HG02763 (cell line): ENCODE data around the gene HMG20B.

Experiments used
- ATAC-seq: cut with Tn5 transposase; IDR thresholded peaks from one replicate; pipeline ENCODE4 v1.9.1; 2021; ENCODE audit warnings: mild to moderate bottlenecking, moderate library complexity; ENCODE audit not compliant: unreplicated experiment

The HMG20B gene

DNA sequence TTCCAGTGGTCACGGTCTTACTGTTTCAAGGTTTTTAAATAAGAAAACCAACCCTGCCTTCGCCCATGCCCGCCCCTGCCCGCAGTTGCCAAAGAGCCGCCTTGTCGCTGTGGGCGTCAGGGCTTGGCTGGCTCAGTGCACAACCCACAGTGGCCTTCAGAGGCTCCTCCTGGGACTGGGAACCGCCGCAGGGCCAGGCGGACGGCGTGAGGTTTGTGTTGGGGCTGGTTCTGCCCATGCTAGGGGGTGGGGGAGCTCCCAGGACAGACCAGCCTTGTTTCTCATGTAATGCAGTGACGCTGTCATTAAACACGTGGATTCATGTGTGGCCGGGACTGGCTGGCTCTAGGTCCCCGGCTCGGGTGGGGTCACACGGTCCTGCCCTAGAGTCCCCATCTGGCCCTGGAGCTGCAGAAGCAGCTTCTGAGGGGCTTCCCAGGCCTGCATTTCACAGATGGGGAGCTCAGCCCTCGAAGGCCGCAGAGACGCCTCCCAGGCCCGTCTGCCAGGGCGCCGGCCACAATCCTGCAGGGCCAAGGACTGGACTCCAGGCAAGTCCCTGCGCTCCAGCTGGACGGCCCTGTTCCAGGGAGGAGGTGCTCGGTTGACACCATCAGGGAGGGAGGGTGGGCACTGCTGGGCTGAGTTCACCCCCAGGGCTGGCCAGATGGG lies 36.2 kb upstream of the HMG20B start:
- ATAC-seq: no peak

DNA sequence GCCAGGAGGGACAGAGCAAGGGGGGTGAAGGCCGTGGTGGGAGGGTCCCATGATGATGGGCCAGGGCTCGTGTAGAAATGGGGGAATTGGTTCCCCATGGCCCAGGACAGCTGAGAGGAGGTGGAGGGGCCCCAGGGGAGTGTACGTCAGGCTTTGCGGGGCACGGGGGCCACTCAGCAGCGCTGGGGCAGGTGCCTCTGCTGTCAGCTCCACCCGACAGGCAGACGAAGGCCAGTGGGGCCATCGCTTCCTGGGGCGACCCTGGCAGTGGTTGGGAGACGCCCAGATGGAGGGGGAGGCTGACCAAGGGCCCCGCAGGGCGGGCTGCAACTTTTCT lies 35.7 kb upstream of the HMG20B start:
- no peak for ATAC-seq

DNA sequence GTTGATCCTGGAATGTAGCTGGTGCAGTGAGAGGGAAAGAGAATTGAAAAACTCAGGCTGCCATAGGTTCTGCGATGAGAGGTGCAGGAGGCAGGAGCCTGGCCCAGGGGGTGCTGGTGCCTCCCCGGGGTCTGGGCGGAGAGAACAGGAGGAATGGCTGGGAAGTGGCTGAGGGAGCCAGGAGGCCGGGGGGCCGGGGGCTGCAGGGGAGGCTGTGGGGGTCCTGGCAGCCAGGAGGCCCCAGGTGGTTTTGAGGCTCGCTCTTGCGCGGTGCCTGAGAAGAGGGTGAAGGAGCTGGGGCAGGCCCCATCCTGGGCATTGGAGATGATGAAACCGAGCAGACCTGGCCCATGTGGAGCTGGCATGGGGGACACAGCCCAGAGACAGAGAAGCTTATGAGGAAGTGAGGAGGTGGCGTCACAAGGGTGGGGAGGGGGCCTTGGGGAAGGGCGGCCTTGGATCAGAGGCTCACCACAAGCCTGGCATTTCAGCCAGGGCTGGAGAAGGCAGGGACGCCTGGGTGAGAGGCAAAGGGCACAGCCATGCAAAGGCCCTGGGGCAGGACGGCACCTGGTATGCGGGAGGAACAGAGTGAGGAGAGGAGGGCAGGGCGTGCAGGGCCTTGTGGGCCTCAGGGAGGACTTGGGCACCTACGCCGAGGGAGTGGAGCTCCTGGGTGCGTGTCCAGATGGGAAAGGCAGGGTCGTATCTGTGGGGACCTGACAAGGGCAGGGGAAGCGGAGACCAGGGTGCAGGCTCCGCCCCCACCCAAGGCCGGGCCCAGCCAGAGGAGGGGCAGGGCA lies 35.1 kb upstream of the HMG20B start:
- ATAC-seq: no peak

DNA sequence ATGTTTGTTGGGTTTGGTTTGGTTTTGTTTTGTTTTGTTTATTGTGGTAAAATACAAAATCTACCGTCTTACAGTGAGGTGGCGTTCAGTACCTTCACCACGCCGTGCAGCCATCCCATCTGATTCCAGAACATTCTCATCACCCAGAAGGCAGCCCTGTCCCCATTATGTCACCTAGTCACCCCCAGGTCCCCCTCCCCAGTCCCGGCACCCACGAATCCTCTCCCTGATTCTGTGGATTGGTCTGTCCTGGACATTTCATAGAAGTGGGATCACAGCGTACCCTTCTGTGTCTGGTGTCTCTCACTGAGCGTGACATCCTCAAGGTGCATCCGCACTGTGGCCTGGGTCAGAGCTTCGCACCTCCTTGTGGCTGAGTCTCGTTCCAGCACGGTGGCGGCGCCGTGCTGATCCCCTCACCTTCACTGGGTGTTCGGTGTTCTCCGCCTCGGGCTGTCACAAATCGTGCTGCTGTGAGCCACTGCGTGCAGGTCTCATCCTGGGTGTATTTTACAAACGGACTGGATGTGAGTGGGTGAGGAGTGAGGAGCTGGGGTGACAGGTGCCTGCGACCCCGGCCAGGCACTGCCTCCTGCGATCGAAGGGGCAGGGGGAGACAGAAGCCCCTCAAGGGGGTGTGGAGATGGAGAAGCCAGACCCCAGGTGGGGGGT lies 34.4 kb upstream of the HMG20B start:
- no peak for ATAC-seq

DNA sequence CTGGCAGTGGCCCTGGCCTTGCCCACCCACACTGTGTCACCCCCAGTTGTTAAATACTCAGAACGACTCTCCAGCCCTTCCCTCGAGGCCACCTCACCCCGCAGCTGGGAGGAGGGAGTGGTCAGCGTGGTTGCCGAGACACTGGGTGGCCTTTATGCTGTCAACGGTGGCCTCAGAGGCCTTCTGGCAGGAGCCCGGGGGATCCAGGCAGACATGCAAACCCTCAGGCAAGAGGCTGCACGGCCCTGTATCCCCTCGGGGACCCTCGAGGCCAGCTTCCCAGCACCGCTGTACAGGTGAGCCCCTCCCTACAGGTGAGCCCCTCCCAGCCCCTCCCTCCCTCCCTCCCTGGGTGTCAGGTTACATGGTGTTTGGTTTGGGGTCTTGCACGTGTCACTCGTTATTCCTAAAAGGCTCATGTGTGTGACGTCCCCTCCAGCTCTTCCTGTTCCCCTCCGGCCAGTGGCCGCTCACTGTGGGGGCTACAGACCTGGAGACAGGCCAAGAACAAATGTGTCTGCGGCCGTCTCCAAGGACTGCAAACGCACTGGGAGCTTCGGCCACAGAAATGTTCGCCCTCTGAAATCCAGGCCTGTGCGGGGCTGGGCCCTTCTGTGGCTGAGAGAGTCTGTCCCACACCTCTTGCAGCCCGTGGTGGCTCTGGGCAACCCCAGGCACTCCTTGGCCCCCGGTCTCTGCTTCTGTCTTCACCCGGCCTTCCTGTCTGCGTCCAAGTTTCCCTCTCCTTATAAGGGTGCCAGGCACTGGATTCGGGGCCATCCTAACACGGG lies 33.6 kb upstream of the HMG20B start, which contains the start of gene TEKTIP1:
TSS of gene TEKTIP1 (plus strand) at position 210 of the 791 bp plus-strand sequence. CDS start at position 214, 4 bp downstream.
- ATAC-seq: no peak

DNA sequence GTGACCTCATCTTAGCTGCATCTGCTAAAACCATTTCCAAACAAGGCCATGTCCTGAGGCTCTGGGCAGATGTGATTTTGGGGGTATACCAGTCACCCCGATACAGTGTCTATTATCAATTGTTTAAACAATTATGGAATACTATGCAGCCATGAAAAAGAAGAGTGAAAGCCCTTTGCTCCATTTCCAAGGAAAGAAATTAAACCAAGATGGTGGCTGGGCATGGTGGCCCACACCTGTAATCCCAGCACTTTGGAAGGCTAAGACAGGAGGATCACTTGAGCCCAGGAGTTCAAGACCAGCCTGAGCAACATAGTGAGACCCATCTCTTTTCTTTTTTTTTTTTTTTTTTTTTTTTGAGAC lies 33.0 kb upstream of the HMG20B start:
- no peak for ATAC-seq

DNA sequence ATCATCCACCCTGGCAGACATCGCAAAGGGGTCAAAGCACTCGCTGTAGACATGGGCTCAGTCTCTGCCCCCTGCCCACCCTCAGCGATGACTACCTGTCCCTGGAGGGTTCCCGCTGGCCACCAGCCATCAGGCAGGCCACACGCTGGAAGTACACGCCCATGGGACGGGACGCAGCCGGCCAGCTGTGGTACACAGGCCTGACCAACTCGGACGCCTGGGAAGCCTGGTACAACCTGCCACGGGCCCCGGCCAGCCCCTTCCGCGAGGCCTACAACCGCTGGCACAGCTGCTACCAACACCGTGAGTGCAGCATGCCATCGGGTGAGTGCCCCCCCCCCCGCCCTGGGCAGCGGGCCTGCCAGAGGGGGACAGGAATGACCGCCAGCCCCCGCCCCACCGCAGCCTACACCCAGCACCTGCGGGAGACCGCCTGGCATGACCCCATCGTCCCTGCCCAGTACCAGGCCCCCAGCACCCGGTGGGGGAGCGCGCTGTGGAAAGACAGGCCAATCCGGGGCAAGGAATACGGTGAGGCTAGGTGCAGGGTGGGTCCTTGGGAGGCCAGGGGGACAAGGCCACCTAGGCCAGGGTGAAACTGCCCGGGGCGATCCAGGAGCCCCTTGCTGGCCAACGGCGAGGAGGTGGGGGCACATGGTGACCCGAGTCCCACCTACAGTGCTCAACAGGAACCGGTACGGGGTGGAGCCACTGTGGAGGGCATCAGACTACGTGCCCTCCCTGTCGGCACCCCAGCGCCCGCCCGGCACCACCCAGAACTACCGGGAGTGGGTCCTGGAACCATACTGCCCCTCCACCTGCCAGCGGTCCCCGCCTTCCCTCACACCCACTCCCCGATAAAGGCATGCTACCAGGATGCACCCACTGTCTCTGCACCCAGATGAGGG lies 29.3 kb upstream of the HMG20B start:
- no peak for ATAC-seq

DNA sequence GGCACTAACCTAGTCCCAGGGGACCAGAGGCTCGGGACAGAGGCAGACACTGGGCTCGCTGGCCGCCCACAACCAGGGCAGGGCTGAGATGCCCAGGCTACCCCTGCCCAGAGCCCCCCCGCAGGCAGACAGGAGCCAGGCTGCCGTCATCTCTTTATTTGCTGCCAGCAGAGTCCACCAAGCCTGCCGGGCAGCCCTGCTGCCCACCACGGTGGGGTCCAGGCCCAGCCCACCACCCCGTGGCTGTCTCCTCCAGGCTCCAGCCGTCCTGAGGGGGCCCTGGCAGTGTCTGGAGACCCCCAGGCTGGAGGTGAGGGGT lies 28.7 kb upstream of the HMG20B start:
- ATAC-seq: no peak

DNA sequence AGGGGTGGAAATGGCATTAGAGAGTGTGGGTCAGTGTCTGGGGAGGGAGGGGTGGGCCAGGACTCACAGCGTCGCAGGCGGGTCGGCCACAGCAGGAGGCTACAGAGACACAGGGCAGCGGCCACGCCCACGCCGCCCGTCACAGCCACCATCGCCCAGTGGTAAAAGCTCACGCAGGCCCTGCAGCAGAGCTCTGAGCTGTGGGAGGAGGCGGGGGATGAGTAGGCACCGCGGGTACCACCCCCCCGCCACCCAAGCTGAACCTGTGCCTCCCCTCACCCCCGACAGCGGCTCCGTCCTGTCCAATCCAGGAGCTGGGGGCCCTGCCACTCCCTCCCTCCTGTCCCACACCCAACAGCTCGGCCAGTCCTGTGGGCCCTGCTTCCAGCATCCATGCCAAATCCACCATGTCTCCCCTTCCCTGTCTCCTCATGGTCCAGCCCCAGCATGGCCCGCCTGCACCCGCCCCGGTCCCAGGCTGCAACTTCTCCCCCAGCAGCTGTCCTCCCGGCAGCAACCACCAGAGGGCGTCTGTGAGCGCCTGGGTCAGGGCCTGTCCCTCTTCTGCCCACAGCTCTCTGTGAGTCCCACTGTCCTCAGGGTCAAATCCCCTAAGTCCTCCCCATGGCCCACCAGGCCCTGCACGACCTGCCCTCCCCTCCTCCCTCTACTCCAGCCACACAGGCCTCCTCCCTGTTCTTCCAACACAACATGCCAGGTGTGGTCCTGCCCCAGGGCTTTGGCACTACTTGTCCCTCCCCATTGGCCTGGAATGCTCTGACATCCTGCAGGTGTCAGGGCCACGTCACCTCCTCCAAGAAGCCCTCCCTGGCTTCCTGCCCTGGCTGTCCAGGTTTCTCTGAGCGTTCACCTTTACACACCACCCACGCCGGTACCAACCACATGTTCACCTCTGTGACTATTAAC lies 27.7 kb upstream of the HMG20B start:
- no peak for ATAC-seq

DNA sequence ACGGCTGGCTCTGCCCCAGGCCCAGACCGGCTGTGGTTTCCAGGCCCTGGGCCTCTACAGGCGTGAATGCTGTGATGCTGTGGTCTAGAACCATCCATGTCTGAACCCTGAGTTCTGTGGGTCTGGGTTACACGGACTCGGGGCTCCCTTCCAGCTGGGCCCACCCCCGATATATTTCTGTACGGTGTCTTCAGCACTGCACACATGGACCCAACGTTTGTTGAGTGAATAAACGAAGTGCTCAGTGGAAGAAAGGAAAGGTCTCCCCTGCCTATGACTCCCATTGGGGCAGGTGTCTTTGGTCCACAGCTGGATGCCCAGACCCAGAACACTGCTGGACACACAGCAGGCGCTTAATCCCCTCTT lies 27.1 kb upstream of the HMG20B start:
- no peak for ATAC-seq

DNA sequence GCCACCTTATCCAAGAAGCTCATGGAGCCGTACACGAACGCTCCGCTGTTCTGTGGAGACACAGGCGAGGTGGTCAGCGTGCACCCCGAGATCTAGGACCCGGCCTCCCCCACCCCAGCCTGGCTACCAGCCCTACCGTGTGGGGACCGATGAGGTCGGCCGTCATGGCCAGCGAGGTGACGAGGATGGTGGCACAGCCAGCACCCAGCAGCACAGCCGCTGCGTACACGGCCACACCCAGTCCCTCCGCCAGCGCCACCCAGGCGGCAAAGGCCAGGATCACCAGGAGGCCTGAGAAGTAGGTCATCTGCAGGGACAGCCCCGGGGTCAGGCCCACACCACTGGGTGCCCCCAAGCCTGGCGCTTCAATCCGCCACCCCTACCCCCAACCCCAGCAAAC lies 26.6 kb upstream of the HMG20B start:
- ATAC-seq: no peak

DNA sequence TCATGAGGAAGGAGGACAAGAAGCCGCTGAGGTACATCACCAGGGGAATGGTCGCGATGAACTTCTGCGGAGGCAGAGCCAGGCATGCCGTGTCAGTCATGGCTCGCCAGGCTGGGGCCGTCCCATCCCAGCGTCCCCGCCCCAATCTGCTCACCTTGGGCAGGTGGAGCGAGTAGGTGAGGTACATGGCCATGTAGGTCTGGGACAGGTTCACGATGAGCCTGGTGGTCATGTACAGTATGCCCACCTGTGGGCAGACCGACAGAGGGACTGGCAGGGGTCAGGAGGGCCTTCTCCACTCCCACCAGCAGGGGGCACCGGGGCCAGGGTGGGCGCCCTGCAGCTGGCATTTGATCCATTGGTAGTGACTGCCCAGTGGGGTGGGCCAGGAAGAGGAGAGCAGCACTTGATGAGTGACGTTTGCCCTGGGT lies 25.4 kb upstream of the HMG20B start:
- no peak for ATAC-seq

DNA sequence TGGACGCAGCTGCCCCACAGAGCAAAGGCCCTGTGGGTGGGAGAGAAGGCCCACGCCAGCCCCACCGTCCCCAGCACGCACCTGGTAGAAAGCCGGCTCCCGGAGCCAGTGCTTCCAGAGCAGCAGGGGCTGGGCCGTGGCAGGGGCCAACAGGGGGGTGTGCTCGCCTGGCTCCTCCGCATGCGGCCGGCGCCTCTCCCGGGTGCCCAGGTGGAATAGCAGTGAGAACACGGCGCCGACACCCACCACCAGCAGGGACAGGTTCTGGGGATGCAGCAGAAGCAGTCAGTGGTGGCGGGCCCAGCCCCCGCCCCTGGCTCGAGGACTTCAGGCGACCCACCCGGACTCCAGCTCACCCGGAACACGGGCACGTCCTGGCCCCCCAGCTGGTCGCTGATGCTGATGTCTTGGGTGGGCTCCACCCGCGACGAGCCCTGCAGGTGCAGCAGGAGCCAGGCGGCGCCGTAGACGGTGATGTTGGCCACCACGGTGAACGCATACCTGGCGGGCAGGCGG lies 24.9 kb upstream of the HMG20B start:
- no peak for ATAC-seq

DNA sequence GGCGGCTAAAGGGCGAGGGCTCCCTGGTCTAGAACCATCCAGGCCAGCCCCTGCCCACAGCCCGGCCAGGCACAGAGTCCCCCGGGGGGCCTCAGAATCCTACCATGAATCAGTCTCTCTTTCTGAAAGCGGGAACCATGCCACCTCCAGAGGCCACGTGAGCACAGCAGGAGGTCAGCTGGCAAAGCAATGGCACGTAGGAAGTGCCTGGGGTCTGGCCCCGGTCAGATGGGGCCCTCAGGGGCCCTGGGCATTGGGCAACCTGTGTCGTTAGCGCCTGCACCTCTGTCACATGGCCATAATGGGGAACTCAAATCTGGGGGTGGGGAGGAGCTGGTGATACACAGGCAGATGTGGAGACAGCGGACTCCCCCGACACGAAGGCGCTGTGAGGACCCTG lies 24.1 kb upstream of the HMG20B start:
- ATAC-seq: no peak

DNA sequence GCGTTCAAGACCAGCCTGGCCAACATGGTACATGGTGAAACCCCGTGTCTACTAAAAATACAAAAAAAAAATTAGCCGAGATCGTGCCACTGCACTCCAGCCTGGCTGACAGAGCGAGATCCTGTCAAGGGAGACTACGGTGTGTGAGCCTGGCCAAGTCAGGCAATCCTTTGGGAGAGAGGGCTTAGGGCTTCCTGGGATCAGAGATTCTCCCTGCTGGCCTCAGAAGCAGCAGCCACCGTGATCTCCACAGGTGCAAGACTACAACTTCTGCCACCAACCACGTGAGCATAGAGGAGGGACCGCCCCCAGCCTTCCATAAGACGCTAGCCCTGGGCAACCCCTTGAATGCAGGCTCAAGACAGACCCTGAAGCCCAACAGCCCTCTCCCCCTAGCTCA lies 22.9 kb upstream of the HMG20B start:
- no peak for ATAC-seq

DNA sequence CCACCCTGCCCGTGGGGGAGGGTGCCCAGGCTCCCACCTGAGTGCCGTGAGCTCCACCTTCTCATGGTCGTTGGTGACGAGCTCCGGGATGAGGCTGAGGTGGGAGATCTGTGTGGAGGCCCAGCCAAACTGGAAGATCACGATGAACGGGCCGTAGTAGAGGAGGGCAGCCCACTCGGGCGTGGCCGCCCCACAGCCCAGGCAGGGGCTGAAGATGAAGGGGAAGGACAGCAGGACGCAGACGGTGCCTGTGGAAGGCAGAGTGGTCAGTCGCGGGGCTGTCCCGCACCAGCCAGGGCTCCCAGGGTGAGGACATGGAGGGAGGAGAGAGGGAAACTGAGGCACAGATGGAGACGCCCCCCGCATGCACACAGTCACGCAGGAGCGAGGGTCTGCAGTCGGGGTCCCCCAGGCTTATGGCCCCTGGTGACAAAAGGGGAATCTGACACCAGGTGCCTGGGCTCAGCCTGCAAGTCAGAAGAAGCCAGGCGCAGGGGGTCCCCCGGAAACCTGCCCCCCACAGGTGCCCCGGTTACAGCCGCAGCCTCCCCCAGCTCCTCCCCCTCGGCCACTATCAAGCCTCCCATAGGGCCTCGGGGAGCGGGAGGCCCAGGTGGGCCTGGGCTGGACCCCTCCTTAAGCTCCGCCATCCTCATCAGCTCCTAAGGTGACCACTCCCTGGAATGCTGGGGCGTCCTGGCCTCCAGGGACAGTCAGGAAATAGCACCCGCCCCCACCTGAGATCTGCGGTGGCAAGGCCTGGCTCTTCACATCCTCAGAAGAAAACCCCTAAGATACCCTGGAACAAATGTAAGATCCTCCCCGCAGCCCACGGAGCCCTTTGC lies 21.6 kb upstream of the HMG20B start:
- ATAC-seq: no peak

DNA sequence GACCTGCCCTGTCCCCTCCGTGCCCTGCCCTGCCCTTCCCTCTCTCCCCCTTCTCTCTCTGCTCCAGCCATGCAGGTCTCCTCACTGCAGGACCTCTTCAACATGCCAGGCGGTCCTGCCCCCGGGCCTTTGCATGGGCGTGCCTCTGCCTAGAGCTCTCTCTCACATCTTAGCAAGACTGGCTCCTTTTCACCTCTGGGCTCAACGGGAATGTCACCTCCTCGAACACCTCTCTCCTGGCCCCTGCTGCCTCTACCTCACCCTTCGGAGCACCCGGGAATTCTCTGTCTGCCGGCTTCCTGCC lies 21.0 kb upstream of the HMG20B start:
- no peak for ATAC-seq

DNA sequence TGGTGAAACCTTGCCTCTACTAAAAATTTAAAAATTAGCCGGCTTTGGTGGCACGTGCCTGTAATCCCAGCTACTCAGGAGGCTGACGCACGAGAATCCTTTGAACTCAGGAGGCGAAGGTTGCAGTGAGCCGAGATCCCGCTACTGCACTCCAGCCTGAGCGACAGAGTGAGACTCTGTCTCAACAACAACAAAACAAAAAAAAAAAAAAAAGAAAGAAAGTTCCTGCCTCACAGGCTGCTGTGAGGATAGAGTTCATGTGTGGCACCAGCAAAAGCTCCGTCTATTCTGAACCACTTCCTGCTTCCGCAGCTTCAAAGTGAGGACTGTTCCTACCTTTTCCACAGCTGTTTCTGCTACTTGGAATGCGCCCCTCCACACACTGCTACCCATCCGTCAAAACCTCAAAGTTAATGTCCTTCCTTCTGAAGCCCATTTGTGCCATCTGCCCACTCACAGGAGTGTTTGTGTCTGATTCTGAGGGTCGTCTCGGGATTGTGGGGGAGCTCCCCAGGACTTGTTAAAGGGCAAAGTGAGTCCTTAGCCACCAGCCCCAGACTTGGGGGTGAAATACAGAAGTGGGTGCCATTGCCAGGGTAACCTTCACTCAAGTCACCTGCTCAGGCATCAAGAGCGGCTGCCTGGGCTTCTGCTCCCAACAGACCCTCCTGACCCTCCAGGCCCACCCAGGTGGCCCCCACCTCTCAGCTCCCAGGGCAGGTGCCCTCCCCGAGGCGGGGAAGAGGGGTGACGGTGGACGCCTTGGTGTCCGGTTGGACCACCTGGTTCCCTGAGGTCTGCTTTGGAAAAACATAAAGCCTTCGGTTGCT lies 18.3 kb upstream of the HMG20B start:
- no peak for ATAC-seq
